Ascending aorta (tissue), 2 donors: Measurements from ENCODE around the gene OR52R1. TPM values are rescaled to one million over a fixed set of nuclear protein-coding genes. Genes with fewer than 3 reads are reported as not detected.

Source experiments
- DNase-seq, 2 donors: peaks; one replicate each; pipeline ENCODE4 v3.0.0-alpha.2; 2019; ENCODE audit warnings: low spot score in 2 of 2
- H3K27ac ChIP-seq, 2 donors: fragments of 200-600 bp; sonication (generic); one replicate each; pipeline ENCODE4 v1.5.1; 2016 to 2017; ENCODE audit warnings: mild to moderate bottlenecking in 1 of 2
- H3K27me3 ChIP-seq: fragments of 200-600 bp; sonication (generic); one replicate; pipeline ENCODE4 v1.5.1; 2017
- H3K36me3 ChIP-seq, 2 donors: fragments of 200-600 bp; sonication (generic); one replicate each; pipeline ENCODE4 v1.5.1; 2016
- H3K4me1 ChIP-seq, 2 donors: fragments of 200-600 bp; sonication (generic); one replicate each; pipeline ENCODE4 v1.5.1; 2016 to 2017; ENCODE audit warnings: mild to moderate bottlenecking in 1 of 2
- H3K4me3 ChIP-seq, 2 donors: fragments of 200-600 bp; sonication (generic); one replicate each; pipeline ENCODE4 v1.5.1; 2016 to 2017; ENCODE audit warnings: mild to moderate bottlenecking in 1 of 2
- H3K9me3 ChIP-seq, 2 donors: fragments of 200-600 bp; sonication (generic); one replicate each; pipeline ENCODE4 v1.5.1; 2016
- intact Hi-C: fragments of 100-400 bp; cut with DNase I; formaldehyde crosslinking; loops from one replicate; pipeline ENCODE4 v1.15.1; 2023
- total RNA-seq: library from RNA; depleted of rRNA; stranded (reverse); fragments of >200 nt; gene quantifications from one replicate; pipeline ENCODE4 v1.1.0, GENCODE V29; 2016
- TF ChIP-seq, protein P1 (sequence below), 3 experiments: fragments of 200-600 bp in 2 of 3; fragments of 450-650 bp in 1 of 3; sonication (generic) in 2 of 3; IDR thresholded peaks; one replicate each; pipeline ENCODE4 v1.5.1; 2016 to 2019; ENCODE audit warnings: antibody characterized with exemption in 3 of 3, mild to moderate bottlenecking in 1 of 3, moderate library complexity in 1 of 3

Gene OR52R1
- total RNA-seq, 1 donor from 2014 or later = not detected

DNA sequence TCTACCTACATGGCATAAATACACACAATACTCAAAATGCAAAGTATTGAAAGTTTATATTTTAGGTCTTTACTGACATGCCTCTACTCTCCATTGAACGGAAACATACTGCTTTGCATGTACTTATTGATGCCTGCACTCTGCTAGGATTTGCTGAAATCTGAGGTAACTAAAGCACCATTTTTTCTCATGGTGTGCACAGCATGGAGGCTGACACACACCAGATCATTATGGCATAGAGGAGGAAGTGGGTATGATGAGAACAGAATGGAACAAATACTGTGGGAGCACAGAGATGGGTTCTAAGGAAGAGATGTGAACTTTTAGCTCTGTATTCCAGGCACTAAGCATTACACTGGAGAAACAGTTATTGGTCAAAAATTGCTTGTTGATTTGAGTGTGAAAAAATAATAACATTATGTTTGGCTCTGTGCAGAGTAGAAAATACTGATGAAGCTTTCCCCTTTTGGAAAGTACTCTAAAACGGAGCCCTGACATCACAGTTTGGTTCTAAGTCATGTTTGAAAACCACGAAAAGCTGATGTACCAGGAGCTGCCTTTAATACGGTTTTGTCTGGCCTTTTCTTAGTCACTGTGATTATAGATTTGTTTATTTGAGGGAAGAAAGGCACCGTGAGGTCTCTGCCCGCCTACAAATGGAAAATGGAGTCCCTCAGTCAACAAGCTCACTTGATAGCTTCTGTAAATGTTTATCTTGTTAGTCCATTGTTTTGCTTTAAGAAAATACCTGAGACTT, 5.6 kb downstream of the OR52R1 start:
- TF ChIP-seq, protein P1, sequence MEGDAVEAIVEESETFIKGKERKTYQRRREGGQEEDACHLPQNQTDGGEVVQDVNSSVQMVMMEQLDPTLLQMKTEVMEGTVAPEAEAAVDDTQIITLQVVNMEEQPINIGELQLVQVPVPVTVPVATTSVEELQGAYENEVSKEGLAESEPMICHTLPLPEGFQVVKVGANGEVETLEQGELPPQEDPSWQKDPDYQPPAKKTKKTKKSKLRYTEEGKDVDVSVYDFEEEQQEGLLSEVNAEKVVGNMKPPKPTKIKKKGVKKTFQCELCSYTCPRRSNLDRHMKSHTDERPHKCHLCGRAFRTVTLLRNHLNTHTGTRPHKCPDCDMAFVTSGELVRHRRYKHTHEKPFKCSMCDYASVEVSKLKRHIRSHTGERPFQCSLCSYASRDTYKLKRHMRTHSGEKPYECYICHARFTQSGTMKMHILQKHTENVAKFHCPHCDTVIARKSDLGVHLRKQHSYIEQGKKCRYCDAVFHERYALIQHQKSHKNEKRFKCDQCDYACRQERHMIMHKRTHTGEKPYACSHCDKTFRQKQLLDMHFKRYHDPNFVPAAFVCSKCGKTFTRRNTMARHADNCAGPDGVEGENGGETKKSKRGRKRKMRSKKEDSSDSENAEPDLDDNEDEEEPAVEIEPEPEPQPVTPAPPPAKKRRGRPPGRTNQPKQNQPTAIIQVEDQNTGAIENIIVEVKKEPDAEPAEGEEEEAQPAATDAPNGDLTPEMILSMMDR (IDR thresholded peaks at IDR 0.05) = no peak

DNA sequence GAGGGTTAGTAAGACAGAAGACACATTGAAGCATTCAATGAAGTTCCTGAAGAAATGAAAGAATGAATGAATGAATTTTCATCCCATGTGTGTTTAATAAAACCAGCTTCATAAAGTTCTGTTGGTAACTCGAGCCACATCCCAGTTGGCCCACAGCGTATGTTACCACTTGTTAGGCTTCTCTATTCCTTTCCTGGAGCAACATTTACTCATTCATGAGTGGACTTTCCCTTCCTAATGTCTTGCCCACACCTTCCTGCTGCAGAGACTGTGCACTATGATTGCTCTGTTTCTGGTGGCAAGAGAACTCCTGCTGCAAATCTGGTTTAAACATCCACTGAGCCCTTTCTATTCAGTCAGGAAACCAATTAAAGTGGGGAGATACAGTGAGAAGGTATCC, 7.0 kb downstream of the OR52R1 start:
- TF ChIP-seq, protein P1 (IDR thresholded peaks at IDR 0.05) = no peak
- no peak overlapping the region for H3K27ac ChIP-seq
- H3K27me3 ChIP-seq = no peaks in the 10 kb centered on the region
- intact Hi-C loops = no loop called here
- DNase-seq = no peak
- H3K36me3 ChIP-seq = no peaks in the 10 kb centered on the region
- H3K4me1 ChIP-seq = no peaks in the 10 kb centered on the region
- no peaks in the 10 kb centered on the region for H3K9me3 ChIP-seq
- H3K4me3 ChIP-seq = no peak overlapping the region

More for the DNA sequence above, 5.6 kb downstream of the OR52R1 start:
- Histone ChIP-seq H3K27me3 (no peaks in the 10 kb centered on the region), H3K9me3 (no peaks in the 10 kb centered on the region), H3K36me3 (no peaks in the 10 kb centered on the region), H3K4me1 (no peaks in the 10 kb centered on the region), H3K4me3 (no peak overlapping the region), H3K27ac (no peak overlapping the region)
- DNase-seq = no peak
- intact Hi-C loops = no loop called here

DNA sequence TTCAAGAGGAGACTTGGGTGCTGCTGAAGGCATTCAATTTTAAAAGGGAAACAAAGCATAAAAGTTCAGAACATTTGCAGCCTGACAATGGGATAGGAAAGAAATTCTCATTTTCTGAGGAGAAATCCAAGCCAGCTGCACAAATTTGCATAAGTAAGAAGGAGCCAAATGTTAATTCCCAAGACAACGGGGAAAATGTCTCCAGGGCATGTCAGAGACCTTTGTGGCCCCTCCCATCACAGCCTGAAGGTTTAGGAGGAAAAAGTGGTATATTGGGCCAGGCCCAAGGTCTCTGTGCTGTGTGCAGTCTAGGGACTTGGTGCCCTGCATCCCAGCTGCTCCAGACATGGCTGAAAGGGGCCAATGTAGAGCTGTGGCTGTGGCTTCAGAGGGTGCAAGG, 21.7 kb downstream of the OR52R1 start:
- H3K9me3 ChIP-seq = no peaks in the 10 kb centered on the region
- DNase-seq = no peak
- TF ChIP-seq, protein P1 (IDR thresholded peaks at IDR 0.05) = no peak
- no peaks in the 10 kb centered on the region for H3K4me1 ChIP-seq
- no peaks in the 10 kb centered on the region for H3K27me3 ChIP-seq
- intact Hi-C loops = no loop called here
- no peaks in the 10 kb centered on the region for H3K36me3 ChIP-seq
- no peak overlapping the region for H3K27ac ChIP-seq
- no peak overlapping the region for H3K4me3 ChIP-seq

DNA sequence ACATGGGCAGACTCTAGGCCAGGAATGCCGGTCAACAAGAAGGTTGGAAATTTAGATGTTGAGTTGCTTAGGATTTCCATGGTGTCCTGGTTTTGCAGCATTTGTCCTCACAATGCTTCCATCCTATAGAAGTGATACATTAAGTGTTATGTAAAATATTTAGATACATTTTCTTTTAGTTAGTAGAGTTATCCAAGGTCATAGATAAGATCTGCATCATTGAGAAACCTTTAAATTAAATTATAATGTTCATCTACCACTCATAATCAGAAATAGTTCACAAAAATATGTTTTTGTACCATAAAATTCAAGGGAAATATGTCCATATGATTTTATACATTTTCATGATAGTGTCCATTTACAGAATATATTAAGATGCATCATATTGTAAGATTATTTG, 34.3 kb downstream of the OR52R1 start, which contains the start of gene OR51F1:
TSS of gene OR51F1 (minus strand) at position 101 of the 400 bp plus-strand sequence. CDS start at position 101, 0 bp downstream.
- DNase-seq = no peak
- Histone ChIP-seq H3K27ac (no peak within 1 kb of the TSS), H3K27me3 (no peaks in the 10 kb centered on the region), H3K9me3 (no peaks in the 10 kb centered on the region), H3K4me1 (no peaks in the 10 kb centered on the region), H3K4me3 (no peak within 1 kb of the TSS), H3K36me3 (no peaks in the 10 kb centered on the region)
- TF ChIP-seq, protein P1 (IDR thresholded peaks at IDR 0.05) = no peak
- intact Hi-C loops = no loop called here

DNA sequence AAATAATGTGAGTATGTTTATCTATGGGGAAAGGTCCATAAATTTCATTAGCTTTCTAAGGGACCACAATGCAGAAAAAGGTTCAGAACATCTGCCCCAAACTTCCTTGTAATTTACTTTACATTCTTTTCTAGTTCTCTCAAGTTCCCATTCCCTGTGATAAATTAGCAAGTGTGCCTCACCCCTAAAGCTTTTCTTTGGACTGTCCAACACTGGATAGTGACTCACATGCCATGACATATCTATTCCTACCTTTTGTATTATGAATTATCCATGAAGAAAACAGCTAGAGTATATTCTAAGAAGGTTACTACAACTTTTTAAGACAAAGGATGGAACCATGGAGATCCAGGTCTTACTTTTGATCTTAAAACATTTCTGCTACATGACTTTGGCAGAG, 36.1 kb downstream of the OR52R1 start:
- Histone ChIP-seq H3K36me3 (no peaks in the 10 kb centered on the region), H3K4me3 (no peak overlapping the region), H3K4me1 (no peaks in the 10 kb centered on the region), H3K9me3 (no peaks in the 10 kb centered on the region), H3K27ac (no peak overlapping the region), H3K27me3 (no peaks in the 10 kb centered on the region)
- TF ChIP-seq, protein P1 (IDR thresholded peaks at IDR 0.05) = no peak
- intact Hi-C loops = no loop called here
- DNase-seq = no peak
